DLD1 (cell line): ENCODE data around the gene SPG7.

Experiments
- in situ Hi-C: cut with HindIII; loops from 2 replicates; pipeline ENCODE4 v1.10.0; 2017; ENCODE audit warnings: low sequenced_read_pairs

Gene SPG7

GRCh38 chr16:89595330-89596060 is 87.3 kb downstream of the SPG7 start:
- in situ Hi-C loops = no loop called here

GRCh38 chr16:89596061-89596689 is 88.0 kb downstream of the SPG7 start:
- in situ Hi-C loops = no loop called here

- in situ Hi-C loops = no loop called here
Observed at GRCh38 chr16:89596957-89597649, 88.9 kb downstream of the SPG7 start.

GRCh38 chr16:89598199-89598598 is 90.0 kb downstream of the SPG7 start:
- in situ Hi-C loops = no loop called here

GRCh38 chr16:89599451-89599858 is 91.3 kb downstream of the SPG7 start:
- in situ Hi-C loops = no loop called here

GRCh38 chr16:89599902-89600301 is 91.7 kb downstream of the SPG7 start:
- in situ Hi-C loops = no loop called here

- in situ Hi-C loops = no loop called here
Observed at GRCh38 chr16:89600427-89600826, 92.2 kb downstream of the SPG7 start.

GRCh38 chr16:89600956-89601355 is 92.8 kb downstream of the SPG7 start:
- in situ Hi-C loops = no loop called here

GRCh38 chr16:89601906-89602272 is 93.7 kb downstream of the SPG7 start:
- in situ Hi-C loops = no loop called here

GRCh38 chr16:89602273-89602951 is 94.2 kb downstream of the SPG7 start:
- in situ Hi-C loops = no loop called here

GRCh38 chr16:89602952-89603590 is 94.9 kb downstream of the SPG7 start:
- in situ Hi-C loops = no loop called here

GRCh38 chr16:89604764-89605163 is 96.6 kb downstream of the SPG7 start:
- in situ Hi-C loops = no loop called here

GRCh38 chr16:89605186-89605970 is 97.2 kb downstream of the SPG7 start:
- in situ Hi-C loops = no loop called here

GRCh38 chr16:89606006-89606405 is 97.8 kb downstream of the SPG7 start:
- in situ Hi-C loops = no loop called here
